ENCODE measurements around the gene LRRC72.

DNA sequence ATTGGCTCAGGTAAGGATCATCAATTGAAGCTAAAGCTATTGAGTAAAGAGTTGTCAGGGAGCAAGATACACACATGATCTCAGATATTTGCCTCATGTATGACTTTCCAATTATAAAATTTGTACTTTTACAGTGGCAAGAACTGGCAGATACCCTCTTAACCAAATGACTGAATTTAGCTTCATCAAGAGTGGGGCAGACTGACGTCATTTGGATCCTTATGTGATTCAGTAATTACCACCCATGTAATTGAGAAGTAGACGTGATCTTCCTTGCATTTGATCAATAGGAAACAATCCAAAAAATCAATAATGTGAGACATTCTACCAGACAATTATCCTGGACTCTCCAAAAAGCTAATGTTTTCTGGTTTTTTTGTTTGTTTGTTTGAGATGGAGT is 8.9 kb downstream of the LRRC72 start:
- TF ChIP-seq, protein P1, sequence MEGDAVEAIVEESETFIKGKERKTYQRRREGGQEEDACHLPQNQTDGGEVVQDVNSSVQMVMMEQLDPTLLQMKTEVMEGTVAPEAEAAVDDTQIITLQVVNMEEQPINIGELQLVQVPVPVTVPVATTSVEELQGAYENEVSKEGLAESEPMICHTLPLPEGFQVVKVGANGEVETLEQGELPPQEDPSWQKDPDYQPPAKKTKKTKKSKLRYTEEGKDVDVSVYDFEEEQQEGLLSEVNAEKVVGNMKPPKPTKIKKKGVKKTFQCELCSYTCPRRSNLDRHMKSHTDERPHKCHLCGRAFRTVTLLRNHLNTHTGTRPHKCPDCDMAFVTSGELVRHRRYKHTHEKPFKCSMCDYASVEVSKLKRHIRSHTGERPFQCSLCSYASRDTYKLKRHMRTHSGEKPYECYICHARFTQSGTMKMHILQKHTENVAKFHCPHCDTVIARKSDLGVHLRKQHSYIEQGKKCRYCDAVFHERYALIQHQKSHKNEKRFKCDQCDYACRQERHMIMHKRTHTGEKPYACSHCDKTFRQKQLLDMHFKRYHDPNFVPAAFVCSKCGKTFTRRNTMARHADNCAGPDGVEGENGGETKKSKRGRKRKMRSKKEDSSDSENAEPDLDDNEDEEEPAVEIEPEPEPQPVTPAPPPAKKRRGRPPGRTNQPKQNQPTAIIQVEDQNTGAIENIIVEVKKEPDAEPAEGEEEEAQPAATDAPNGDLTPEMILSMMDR (IDR thresholded peaks at IDR 0.05; ENCODE audit: poor library complexity) = no peak
- TF ChIP-seq EZH2phosphoT487 (IDR thresholded peaks at IDR 0.05; ENCODE audit: low read depth, severe bottlenecking, unreplicated experiment) (no peak), EZH2 (IDR thresholded peaks at IDR 0.05; ENCODE audit: borderline replicate concordance) (no peak)

Measured in hepatocyte (in vitro differentiated cells).